GM23338 (cell line): ENCODE data around the gene EYS. TPM values are rescaled to one million over a fixed set of nuclear protein-coding genes. Genes with fewer than 3 reads are reported as not detected.

ENCODE experiments used
- ATAC-seq: fragments of 200-7000 bp; cut with Tn5 transposase; 3 replicates; pipeline ENCODE4 v1.9.1; 2020
- DNase-seq: peaks from one replicate; pipeline ENCODE4 v3.0.0-alpha.2; 2015; ENCODE audit warnings: low spot score
- H2AFZ ChIP-seq: fragments of 200-600 bp; sonication (generic); 2 replicates; pipeline ENCODE4 v1.8.0; 2016; ENCODE audit warnings: antibody characterized with exemption, mild to moderate bottlenecking, moderate library complexity
- H3F3A ChIP-seq: fragments of 200-600 bp; sonication (generic); replicated peaks from 2 replicates; pipeline ENCODE4 v1.8.0; 2017; ENCODE audit warnings: antibody characterized with exemption, mixed run types, low read depth
- H3K27ac ChIP-seq: fragments of 200-600 bp; sonication (generic); 2 replicates; pipeline ENCODE4 v1.6.1; 2016; ENCODE audit warnings: low read depth
- H3K27me3 ChIP-seq: fragments of 200-600 bp; sonication (generic); 2 replicates; pipeline ENCODE4 v1.8.0; 2016; ENCODE audit warnings: mild to moderate bottlenecking, mixed run types, moderate library complexity; ENCODE audit not compliant: insufficient read depth
- H3K36me3 ChIP-seq: fragments of 200-600 bp; sonication (generic); 2 replicates; pipeline ENCODE4 v1.8.0; 2016; ENCODE audit warnings: mild to moderate bottlenecking; ENCODE audit not compliant: insufficient read depth
- H3K4me1 ChIP-seq: fragments of 200-600 bp; sonication (generic); 2 replicates; pipeline ENCODE4 v1.8.0; 2016; ENCODE audit warnings: mild to moderate bottlenecking, moderate library complexity; ENCODE audit not compliant: insufficient read depth
- H3K4me2 ChIP-seq: fragments of 200-600 bp; sonication (generic); 2 replicates; pipeline ENCODE4 v1.7.1; 2017; ENCODE audit warnings: mixed run types
- H3K4me3 ChIP-seq: fragments of 200-600 bp; sonication (generic); 2 replicates; pipeline ENCODE4 v1.6.1; 2016; ENCODE audit warnings: mixed run types
- H3K79me2 ChIP-seq: fragments of 200-600 bp; sonication (generic); replicated peaks from 2 replicates; pipeline ENCODE4 v1.8.0; 2017; ENCODE audit warnings: mild to moderate bottlenecking; ENCODE audit not compliant: insufficient read depth
- H3K9me2 ChIP-seq: fragments of 200-600 bp; sonication (generic); 2 replicates; pipeline ENCODE4 v1.8.0; 2017; ENCODE audit not compliant: insufficient read depth
- H4K20me1 ChIP-seq: fragments of 200-600 bp; sonication (generic); replicated peaks from 2 replicates; pipeline ENCODE4 v1.8.0; 2017; ENCODE audit warnings: mild to moderate bottlenecking; ENCODE audit not compliant: insufficient read depth
- H3K27ac Mint-ChIP-seq: 2 replicates; pipeline ENCODE4 v1.8.0; 2020; ENCODE audit warnings: inconsistent platforms, mild to moderate bottlenecking, moderate library complexity, mixed read lengths
- H3K27me3 Mint-ChIP-seq: 3 replicates; pipeline ENCODE4 v1.8.0; 2022; ENCODE audit warnings: low read depth, mild to moderate bottlenecking, moderate library complexity, mixed read lengths, inconsistent platforms; ENCODE audit not compliant: insufficient read depth, poor library complexity
- H3K36me3 Mint-ChIP-seq: 3 replicates; pipeline ENCODE4 v1.8.0; 2021; ENCODE audit warnings: low read depth, mild to moderate bottlenecking, inconsistent platforms, moderate library complexity, mixed read lengths
- H3K4me1 Mint-ChIP-seq: 3 replicates; pipeline ENCODE4 v1.8.0; 2020; ENCODE audit warnings: mild to moderate bottlenecking, inconsistent platforms, mixed read lengths
- H3K4me3 Mint-ChIP-seq: 3 replicates; pipeline ENCODE4 v1.8.0; 2021; ENCODE audit warnings: moderate library complexity, mild to moderate bottlenecking, inconsistent platforms, mixed read lengths
- H3K9me3 Mint-ChIP-seq: 3 replicates; pipeline ENCODE4 v1.8.0; 2020; ENCODE audit warnings: moderate library complexity, mild to moderate bottlenecking, inconsistent platforms, mixed read lengths
- CREB1 ChIP-seq: fragments of 250-450 bp; sonication (Bioruptor Pico); IDR thresholded peaks from 2 replicates; pipeline ENCODE4 v1.5.0; 2020; ENCODE audit warnings: low read depth, mild to moderate bottlenecking, moderate library complexity
- EZH2 ChIP-seq: fragments of 200-600 bp; sonication (generic); IDR thresholded peaks from one replicate; pipeline ENCODE4 v1.8.0; 2017; ENCODE audit warnings: antibody characterized with exemption, mild to moderate bottlenecking, low read depth; ENCODE audit not compliant: unreplicated experiment
- NANOG ChIP-seq: IDR thresholded peaks from 2 replicates; pipeline ENCODE4 v1.6.1; 2016; ENCODE audit warnings: antibody characterized with exemption, borderline replicate concordance
- POLR2AphosphoS5 ChIP-seq: IDR thresholded peaks from 2 replicates; pipeline ENCODE4 v1.6.1; 2016; ENCODE audit warnings: antibody characterized with exemption, low read depth
- ZNF331 ChIP-seq: fragments of 250-450 bp; sonication (Bioruptor Pico); IDR thresholded peaks from 2 replicates; pipeline ENCODE4 v1.5.0; 2020; ENCODE audit warnings: low read depth, mild to moderate bottlenecking, moderate library complexity
- polyA plus RNA-seq: library from polyadenylated mRNA; unstranded; fragments of >200 nt; fragmentation: Nextera tagmentation; extraction: Ambion mirVana; gene quantifications from 2 replicates; pipeline ENCODE4 v1.2.1, GENCODE V29; 2016
- total RNA-seq: library from RNA; depleted of rRNA; stranded (reverse); fragments of >200 nt; shearing (Covaris generic); gene quantifications from 2 replicates; pipeline ENCODE4 v1.2.3, GENCODE V29; 2014
- TF ChIP-seq, protein P1 (sequence below): fragments of 250-450 bp; sonication (Bioruptor Pico); IDR thresholded peaks from 2 replicates; pipeline ENCODE4 v1.5.0; 2020; ENCODE audit warnings: mild to moderate bottlenecking, moderate library complexity
- TF ChIP-seq, protein P2 (sequence below): IDR thresholded peaks from 2 replicates; pipeline ENCODE4 v1.6.1; 2016; ENCODE audit warnings: antibody characterized with exemption
- TF ChIP-seq, protein P3 (sequence below), 2 experiments: fragments of 200-600 bp in 1 of 2; sonication (generic) in 1 of 2; conservative IDR thresholded peaks; 2 replicates each; pipeline versions ENCODE4 v1.5.1 to v1.6.1; 2016 to 2017; ENCODE audit warnings: antibody characterized with exemption in 2 of 2, low read depth in 2 of 2, mild to moderate bottlenecking in 2 of 2, moderate library complexity in 1 of 2

Gene EYS
- total and polyA plus RNA-seq, 2 experiments from 2014 or later = 0.38 to 0.52 TPM

DNA sequence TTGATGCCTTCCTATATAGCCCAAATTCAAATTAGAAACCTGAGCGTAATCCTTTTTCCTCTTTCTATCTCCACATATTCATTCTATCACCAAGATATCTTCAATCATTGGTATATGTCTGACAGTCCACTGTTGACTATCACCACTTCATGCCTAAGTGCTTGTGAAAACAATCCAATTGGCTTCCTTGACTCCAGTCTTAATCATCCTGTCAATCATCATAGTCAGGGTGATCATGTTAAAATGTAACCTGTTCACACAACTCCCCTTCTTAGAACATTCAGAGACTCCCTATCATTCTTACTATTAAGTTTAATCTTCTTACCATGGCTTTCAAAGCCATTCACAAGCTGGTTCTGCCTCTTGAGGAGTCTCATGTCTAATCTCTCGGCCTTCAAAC, 1454.8 kb downstream of the EYS start (continued):
- TF ChIP-seq, protein P1, sequence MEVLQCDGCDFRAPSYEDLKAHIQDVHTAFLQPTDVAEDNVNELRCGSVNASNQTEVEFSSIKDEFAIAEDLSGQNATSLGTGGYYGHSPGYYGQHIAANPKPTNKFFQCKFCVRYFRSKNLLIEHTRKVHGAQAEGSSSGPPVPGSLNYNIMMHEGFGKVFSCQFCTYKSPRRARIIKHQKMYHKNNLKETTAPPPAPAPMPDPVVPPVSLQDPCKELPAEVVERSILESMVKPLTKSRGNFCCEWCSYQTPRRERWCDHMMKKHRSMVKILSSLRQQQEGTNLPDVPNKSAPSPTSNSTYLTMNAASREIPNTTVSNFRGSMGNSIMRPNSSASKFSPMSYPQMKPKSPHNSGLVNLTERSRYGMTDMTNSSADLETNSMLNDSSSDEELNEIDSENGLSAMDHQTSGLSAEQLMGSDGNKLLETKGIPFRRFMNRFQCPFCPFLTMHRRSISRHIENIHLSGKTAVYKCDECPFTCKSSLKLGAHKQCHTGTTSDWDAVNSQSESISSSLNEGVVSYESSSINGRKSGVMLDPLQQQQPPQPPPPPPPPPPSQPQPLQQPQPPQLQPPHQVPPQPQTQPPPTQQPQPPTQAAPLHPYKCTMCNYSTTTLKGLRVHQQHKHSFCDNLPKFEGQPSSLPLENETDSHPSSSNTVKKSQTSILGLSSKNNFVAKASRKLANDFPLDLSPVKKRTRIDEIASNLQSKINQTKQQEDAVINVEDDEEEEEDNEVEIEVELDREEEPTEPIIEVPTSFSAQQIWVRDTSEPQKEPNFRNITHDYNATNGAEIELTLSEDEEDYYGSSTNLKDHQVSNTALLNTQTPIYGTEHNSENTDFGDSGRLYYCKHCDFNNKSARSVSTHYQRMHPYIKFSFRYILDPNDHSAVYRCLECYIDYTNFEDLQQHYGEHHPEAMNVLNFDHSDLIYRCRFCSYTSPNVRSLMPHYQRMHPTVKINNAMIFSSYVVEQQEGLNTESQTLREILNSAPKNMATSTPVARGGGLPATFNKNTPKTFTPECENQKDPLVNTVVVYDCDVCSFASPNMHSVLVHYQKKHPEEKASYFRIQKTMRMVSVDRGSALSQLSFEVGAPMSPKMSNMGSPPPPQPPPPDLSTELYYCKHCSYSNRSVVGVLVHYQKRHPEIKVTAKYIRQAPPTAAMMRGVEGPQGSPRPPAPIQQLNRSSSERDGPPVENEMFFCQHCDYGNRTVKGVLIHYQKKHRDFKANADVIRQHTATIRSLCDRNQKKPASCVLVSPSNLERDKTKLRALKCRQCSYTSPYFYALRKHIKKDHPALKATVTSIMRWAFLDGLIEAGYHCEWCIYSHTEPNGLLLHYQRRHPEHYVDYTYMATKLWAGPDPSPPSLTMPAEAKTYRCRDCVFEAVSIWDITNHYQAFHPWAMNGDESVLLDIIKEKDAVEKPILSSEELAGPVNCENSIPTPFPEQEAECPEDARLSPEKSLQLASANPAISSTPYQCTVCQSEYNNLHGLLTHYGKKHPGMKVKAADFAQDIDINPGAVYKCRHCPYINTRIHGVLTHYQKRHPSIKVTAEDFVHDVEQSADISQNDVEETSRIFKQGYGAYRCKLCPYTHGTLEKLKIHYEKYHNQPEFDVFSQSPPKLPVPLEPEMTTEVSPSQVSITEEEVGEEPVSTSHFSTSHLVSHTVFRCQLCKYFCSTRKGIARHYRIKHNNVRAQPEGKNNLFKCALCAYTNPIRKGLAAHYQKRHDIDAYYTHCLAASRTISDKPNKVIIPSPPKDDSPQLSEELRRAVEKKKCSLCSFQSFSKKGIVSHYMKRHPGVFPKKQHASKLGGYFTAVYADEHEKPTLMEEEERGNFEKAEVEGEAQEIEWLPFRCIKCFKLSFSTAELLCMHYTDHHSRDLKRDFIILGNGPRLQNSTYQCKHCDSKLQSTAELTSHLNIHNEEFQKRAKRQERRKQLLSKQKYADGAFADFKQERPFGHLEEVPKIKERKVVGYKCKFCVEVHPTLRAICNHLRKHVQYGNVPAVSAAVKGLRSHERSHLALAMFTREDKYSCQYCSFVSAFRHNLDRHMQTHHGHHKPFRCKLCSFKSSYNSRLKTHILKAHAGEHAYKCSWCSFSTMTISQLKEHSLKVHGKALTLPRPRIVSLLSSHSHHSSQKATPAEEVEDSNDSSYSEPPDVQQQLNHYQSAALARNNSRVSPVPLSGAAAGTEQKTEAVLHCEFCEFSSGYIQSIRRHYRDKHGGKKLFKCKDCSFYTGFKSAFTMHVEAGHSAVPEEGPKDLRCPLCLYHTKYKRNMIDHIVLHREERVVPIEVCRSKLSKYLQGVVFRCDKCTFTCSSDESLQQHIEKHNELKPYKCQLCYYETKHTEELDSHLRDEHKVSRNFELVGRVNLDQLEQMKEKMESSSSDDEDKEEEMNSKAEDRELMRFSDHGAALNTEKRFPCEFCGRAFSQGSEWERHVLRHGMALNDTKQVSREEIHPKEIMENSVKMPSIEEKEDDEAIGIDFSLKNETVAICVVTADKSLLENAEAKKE (CRISPR knock-in tag) = no peak
- no peak for TF ChIP-seq EZH2
- TF ChIP-seq CREB1 (CRISPR knock-in tag) = no peak
- no peak for TF ChIP-seq POLR2AphosphoS5
- TF ChIP-seq NANOG = no peak
- TF ChIP-seq, protein P2, sequence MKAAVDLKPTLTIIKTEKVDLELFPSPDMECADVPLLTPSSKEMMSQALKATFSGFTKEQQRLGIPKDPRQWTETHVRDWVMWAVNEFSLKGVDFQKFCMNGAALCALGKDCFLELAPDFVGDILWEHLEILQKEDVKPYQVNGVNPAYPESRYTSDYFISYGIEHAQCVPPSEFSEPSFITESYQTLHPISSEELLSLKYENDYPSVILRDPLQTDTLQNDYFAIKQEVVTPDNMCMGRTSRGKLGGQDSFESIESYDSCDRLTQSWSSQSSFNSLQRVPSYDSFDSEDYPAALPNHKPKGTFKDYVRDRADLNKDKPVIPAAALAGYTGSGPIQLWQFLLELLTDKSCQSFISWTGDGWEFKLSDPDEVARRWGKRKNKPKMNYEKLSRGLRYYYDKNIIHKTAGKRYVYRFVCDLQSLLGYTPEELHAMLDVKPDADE = no peak

DNA sequence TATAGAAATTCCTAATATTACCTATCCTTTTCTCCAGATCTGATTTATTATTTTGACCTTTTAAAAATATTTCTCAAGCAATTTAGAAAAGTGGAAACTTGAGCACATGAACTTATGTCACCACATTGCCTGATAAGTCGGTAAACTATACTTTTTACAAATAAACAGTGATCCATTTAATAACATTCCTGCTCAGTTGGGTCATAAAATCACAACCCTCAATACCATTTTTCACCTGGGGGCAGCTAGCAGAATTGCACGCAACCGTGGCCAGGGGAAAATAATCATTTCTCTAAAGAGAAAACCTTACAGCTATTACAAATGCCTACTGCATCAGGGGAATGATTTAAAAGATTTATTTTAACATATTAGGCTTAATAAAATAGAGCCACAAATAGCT, 1456.9 kb downstream of the EYS start:
- no peak for ATAC-seq

More for the DNA sequence above, 1456.9 kb downstream of the EYS start:
- no peak overlapping the region for H3K4me2 ChIP-seq
- no peak overlapping the region for H3K4me3 Mint-ChIP-seq
- H3K9me3 Mint-ChIP-seq = peaks cover 15% of the 10 kb centered on the region; the same call in 2 of the 3 replicates
- no peaks in the 10 kb centered on the region for H3K4me1 ChIP-seq
- H2AFZ ChIP-seq = no peak overlapping the region
- H3K36me3 ChIP-seq = 0 out of 2 replicates have a peak, but pooled peaks cover 2% of the 10 kb centered on the region
- no peaks in the 10 kb centered on the region for H3F3A ChIP-seq
- no peak overlapping the region for H3K27ac Mint-ChIP-seq
- H3K27ac ChIP-seq = no peak overlapping the region
- DNase-seq = peak; percentile 41
- no peaks in the 10 kb centered on the region for H3K9me2 ChIP-seq
- TF ChIP-seq ZNF331 (CRISPR knock-in tag) = no peak
- TF ChIP-seq, protein P3, sequence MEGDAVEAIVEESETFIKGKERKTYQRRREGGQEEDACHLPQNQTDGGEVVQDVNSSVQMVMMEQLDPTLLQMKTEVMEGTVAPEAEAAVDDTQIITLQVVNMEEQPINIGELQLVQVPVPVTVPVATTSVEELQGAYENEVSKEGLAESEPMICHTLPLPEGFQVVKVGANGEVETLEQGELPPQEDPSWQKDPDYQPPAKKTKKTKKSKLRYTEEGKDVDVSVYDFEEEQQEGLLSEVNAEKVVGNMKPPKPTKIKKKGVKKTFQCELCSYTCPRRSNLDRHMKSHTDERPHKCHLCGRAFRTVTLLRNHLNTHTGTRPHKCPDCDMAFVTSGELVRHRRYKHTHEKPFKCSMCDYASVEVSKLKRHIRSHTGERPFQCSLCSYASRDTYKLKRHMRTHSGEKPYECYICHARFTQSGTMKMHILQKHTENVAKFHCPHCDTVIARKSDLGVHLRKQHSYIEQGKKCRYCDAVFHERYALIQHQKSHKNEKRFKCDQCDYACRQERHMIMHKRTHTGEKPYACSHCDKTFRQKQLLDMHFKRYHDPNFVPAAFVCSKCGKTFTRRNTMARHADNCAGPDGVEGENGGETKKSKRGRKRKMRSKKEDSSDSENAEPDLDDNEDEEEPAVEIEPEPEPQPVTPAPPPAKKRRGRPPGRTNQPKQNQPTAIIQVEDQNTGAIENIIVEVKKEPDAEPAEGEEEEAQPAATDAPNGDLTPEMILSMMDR (conservative IDR thresholded peaks at IDR 0.05; ENCODE audit: low read depth in 2 of 2) = peak in 1 of 2 experiments; percentile 51; a peak in 2 of 4 replicates
- no peaks in the 10 kb centered on the region for H3K27me3 Mint-ChIP-seq
- H3K4me1 Mint-ChIP-seq = no peaks in the 10 kb centered on the region
- no peaks in the 10 kb centered on the region for H4K20me1 ChIP-seq
- peaks cover 2% of the 10 kb centered on the region; the same call in 1 of the 3 replicates for H3K36me3 Mint-ChIP-seq
- H3K27me3 ChIP-seq = no peaks in the 10 kb centered on the region
- no peaks in the 10 kb centered on the region for H3K79me2 ChIP-seq
- no peak overlapping the region for H3K4me3 ChIP-seq
